ENCODE data around the gene PRRT1.
"Not testable (repeated sequence)": the region's sequence is repeated elsewhere in the genome, so short reads cannot be mapped to it uniquely, and the experiment has no call there.

The PRRT1 gene

DNA sequence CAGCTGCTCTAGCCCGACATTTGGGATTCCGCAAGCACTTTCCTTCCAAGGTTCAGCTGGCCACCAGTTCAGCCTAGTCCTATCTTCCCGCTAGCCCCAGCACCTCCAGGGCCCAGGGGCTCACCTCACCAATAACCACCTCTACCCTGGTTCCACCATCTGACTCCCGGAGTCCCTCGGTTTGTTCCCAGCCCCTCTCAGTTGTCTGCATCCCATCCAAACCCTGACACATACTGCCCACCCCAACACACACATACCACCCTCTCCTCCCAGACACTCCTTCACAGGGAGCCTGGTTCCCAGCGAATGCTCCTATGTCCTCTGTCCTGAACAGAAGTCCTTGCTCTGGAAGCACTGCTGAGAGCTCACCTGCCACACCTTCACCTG, 43.0 kb downstream of the PRRT1 start:
- DNase-seq (ENCODE audit: extremely low read depth, low read depth), result no peak
- TF ChIP-seq, protein P1, sequence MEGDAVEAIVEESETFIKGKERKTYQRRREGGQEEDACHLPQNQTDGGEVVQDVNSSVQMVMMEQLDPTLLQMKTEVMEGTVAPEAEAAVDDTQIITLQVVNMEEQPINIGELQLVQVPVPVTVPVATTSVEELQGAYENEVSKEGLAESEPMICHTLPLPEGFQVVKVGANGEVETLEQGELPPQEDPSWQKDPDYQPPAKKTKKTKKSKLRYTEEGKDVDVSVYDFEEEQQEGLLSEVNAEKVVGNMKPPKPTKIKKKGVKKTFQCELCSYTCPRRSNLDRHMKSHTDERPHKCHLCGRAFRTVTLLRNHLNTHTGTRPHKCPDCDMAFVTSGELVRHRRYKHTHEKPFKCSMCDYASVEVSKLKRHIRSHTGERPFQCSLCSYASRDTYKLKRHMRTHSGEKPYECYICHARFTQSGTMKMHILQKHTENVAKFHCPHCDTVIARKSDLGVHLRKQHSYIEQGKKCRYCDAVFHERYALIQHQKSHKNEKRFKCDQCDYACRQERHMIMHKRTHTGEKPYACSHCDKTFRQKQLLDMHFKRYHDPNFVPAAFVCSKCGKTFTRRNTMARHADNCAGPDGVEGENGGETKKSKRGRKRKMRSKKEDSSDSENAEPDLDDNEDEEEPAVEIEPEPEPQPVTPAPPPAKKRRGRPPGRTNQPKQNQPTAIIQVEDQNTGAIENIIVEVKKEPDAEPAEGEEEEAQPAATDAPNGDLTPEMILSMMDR (IDR thresholded peaks at IDR 0.05; ENCODE audit: low read depth, low read length, missing control alignments), result no peak
- H3K4me3 ChIP-seq (replicated peaks; ENCODE audit: low read depth, low read length), result no peak overlapping the region

DNA sequence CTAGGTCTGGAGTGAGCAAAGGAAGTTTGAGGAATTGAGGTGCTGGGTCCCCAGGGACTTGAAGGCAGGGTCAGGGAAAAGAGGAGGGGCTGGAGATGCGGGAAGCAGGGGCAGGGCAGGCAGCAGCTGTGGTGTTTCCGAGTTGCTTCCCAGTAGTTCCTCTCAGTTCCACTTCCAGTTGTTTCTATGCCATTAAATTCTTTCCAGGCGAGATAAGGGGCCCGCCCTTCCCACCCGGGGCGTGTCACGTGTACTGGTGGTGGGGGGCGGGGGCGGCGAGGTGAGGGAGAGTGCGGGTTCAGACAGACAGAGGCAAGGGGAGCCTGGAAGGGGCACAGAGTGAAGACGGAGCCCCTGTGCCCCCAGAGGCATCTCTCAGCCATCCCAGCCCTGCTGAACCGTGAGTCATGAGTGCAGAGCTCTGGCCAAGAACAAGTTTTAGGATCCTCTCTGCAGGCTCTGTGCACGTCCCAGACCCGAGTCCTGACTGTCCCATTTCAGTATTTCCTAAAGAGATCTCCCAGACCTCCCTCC, 43.6 kb downstream of the PRRT1 start:
- H3K4me3 ChIP-seq (replicated peaks; ENCODE audit: low read depth, low read length), result no peak overlapping the region
- DNase-seq (ENCODE audit: extremely low read depth, low read depth), result no peak
- TF ChIP-seq, protein P1 (IDR thresholded peaks at IDR 0.05; ENCODE audit: low read depth, low read length, missing control alignments), result no peak

DNA sequence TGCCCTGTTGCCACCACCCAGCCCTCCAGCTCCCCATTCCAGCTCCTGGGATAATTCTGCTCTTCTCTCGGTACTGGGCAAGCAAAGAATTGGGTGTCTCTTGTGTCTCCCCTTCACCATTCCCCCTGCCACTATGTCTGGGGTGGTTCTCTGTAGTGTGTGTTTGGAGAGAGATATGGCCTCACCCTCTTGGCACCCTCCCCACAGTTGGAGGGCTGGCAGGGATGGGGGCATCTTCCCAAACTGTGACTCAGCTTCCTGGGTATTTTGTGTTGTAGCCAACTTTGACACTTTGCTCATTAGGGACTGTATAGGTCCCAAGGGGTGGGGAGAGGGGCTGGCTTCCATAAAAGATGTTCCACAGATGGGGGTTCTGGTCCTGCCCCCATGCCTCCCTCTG, 44.3 kb downstream of the PRRT1 start:
- no peak for DNase-seq (ENCODE audit: extremely low read depth, low read depth)
- TF ChIP-seq, protein P1 (IDR thresholded peaks at IDR 0.05; ENCODE audit: low read depth, low read length, missing control alignments), result no peak
- H3K4me3 ChIP-seq (replicated peaks; ENCODE audit: low read depth, low read length), result no peak overlapping the region

DNA sequence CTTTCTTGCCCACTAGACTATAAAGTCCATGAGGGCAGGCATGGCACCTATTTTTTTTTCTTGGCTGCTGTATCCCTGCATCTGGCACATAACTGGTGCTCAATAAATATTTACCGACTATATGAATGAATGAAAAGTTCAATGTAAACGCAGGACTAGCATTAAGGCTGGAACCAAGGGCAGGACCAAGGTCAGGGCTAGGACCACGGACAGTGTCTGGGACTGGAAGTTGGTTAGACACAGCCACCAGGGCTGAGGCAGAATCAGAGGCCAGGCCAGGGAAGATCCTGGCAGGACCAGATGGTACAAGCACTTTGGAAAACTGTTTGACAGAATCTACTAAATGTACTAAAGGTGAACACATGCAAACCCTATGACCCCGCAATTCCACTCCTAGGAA, 46.3 kb downstream of the PRRT1 start:
- H3K4me3 ChIP-seq (replicated peaks; ENCODE audit: low read depth, low read length), result no peak overlapping the region
- DNase-seq (ENCODE audit: extremely low read depth, low read depth), result no peak
- TF ChIP-seq, protein P1 (IDR thresholded peaks at IDR 0.05; ENCODE audit: low read depth, low read length, missing control alignments), result no peak

DNA sequence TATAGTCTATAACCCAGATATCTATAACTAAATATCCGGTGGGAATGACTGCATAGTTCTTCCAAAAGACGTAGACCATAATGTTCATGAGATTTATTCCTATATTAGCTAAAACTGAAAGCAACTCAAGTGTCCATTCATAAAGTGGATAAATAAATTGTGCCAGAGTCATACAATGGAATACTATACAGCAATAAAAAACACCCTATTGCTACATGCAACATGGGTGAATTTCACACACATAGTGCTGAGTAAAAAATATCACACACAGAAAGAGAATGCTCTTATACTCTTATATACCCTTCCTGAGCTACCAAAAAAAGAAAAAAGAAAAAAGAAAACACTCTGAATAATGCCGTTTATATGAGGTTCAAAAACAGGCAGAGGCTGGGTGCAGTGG, 49.5 kb downstream of the PRRT1 start:
- TF ChIP-seq, protein P1 (IDR thresholded peaks at IDR 0.05; ENCODE audit: low read depth, low read length, missing control alignments), result no peak
- no peak for DNase-seq (ENCODE audit: extremely low read depth, low read depth)
- H3K4me3 ChIP-seq (replicated peaks; ENCODE audit: low read depth, low read length), result no peak overlapping the region

DNA sequence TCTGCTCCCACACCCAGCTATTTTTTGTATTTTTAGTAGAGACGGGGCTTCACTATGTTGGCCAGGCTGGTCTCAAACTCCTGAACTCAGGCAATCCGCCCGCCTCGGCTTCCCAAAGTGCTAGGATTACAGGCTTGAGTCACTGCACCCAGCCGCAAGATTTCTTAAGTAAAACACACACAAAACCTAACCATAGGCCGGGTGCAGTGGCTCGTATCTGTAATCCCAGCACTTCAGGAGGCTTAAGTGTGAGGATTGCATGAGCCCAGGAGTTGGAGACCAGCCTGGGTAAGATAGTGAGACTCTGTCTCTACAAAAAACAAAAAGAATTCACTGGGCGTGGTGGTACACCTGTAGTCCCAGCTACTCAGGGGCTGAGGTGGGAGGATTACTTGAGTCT, 51.5 kb downstream of the PRRT1 start:
- not testable (repeated sequence) for DNase-seq (ENCODE audit: extremely low read depth, low read depth); H3K4me3 ChIP-seq (replicated peaks; ENCODE audit: low read depth, low read length)

All from HFF-Myc (cell line).